HG03280 (cell line): ENCODE results near the gene SCN5A.

Experiments used
- ATAC-seq: cut with Tn5 transposase; IDR thresholded peaks from one replicate; pipeline ENCODE4 v1.9.1; 2021; ENCODE audit warnings: mild to moderate bottlenecking, moderate library complexity; ENCODE audit not compliant: unreplicated experiment

The SCN5A gene

DNA sequence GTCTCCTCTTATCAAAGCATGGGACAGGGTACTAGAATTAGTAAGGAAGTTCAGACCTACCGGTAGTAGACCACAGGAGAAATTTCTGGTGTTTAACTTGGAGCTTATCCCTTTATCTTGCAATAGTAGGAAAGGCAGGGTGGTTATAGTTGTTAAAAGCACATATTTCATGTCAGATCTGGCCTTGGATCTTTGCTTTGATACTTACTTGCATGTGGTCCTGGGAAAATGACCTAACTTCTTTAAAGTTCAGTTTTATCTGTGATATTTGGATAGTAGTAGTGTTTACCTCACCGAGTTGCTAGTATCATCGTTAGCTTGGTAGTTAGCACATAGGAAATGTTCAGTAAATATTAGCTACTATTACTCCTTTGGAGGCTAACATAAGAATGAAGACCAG, 137.9 kb downstream of the SCN5A start:
- no peak for ATAC-seq

DNA sequence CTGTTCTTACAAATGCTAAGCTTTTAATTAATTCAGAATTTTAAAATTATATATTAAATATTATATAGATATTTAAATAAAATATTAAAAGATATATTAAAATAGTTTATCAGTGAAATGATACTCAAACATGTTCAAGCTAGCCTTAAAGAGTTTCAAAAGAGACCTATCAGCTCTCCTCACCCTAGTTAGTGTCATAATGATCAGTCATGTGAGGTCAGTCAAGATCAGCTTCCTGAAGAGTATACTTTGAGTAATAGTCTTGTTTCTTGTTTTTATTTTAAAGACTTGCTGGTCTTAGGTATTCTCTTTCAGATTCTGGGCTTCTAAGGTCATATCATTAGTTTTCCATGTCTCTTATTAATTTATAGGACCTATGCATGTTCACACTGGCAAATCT, 138.9 kb downstream of the SCN5A start:
- ATAC-seq = no peak

DNA sequence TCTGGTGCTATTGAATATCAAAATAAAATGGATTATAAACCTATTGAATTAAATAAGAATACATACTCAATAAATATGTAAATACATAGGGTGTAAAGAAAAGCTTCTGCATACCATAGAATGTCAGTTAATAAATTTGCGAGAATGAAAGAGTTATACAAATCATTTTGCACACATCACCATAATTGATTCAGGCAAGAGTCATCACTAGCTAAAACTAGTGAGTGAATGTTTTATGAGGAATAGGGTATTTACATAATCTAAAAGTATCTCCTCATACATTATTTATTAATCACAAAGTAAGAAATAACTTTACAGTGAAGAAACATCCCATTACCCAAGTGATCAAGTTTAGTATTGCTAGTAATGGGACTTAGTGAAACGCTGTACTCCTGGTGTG, 139.8 kb downstream of the SCN5A start:
- no peak for ATAC-seq

DNA sequence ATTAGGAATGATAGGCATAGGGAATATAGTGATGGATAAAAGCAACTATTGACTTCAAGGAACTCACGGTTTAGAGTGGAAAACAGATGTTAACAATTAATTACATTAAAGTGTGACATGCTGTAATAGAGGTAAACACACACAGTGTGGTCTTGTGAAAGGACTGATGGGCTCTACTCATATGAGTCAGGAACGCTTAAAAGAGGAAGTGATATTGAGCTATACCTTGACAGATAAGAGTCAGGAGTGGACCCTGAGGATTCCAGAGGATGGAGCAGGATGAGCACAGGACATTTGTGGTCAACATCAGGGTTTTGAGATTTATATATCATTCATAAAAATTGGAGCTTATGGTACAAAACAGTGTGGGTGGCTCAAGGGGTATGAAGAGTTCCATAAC, 142.4 kb downstream of the SCN5A start:
- peak; percentile 93 for ATAC-seq

DNA sequence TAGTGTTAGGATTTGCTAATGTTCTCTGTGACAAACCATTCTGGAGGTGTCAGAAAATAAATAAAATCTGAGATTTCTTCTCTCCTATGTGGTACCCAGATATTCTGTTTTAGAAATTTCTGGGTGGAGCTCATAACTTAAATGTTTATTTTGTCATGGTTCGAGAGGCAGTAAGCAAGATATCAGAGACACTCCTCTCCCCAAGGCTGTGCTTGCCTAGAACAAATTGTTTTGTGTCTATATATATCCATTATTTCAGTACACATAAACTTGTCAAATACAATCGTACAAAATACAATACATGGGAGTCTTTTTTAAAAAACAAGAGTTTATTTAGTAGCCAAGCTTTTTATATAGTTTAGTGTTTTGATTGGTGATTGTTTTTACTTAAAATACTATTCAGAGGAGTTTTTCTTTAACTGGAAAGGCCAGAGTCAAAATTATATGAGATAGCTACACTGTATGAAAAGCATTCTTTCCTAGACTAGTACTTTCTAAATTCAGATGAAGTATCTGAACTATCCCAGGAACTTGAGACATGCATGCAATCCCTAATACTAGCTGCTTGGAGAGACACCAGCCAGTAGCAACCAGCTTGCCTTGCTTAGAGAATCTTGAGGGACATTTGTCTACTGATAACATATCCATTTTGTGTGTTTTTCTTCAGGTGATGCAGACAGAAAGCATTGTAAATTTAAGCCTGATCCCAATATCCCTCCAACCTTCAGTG, 148.6 kb downstream of the SCN5A start:
- no peak for ATAC-seq
